Caco-2 (cell line): ENCODE results near the gene LIME1. TPM values are rescaled to one million over a fixed set of nuclear protein-coding genes. Genes with fewer than 3 reads are reported as not detected.

Source experiments
- BruUV-seq: library from RNA; stranded (reverse); fragments of 400-500 nt; replicated peaks from 2 replicates; lab custom pipeline; 2021; lab: Mats Ljungman, UMichigan
- CTCF ChIA-PET: fragments of 300-600 bp; sonication (Branson Sonifier 250); formaldehyde crosslinking; loops from one replicate; lab custom pipeline; 2022; ENCODE audit warnings: antibody characterized with exemption; lab: Charles Lee
- POLR2A ChIA-PET: fragments of 300-600 bp; sonication (Branson Sonifier 250); formaldehyde crosslinking; loops from one replicate; lab custom pipeline; 2022; ENCODE audit warnings: antibody characterized with exemption; lab: Charles Lee
- DNase-seq, 2 experiments: peaks; one replicate each; pipeline versions ENCODE4 v3.0.0 to v3.0.0-alpha.2; 2020 to 2022
- H3K27me3 ChIP-seq: replicated peaks from 2 replicates; pipeline ENCODE4 v1.6.0; 2011; ENCODE audit warnings: low read length; ENCODE audit not compliant: control insufficient read depth, insufficient read depth
- H3K36me3 ChIP-seq: 2 replicates; pipeline ENCODE4 v1.5.1; 2011; ENCODE audit warnings: low read length; ENCODE audit not compliant: control insufficient read depth, insufficient read depth
- H3K4me1 ChIP-seq: fragments of 250-450 bp; sonication (Bioruptor Pico); 2 replicates; pipeline ENCODE4 v1.5.1; 2020; ENCODE audit warnings: mild to moderate bottlenecking
- H3K4me3 ChIP-seq: 2 replicates; pipeline ENCODE4 v1.5.1; 2011; ENCODE audit warnings: low read depth, mild to moderate bottlenecking, control low read depth, low read length
- H3K9me3 ChIP-seq: fragments of 250-450 bp; sonication (Bioruptor Pico); 2 replicates; pipeline ENCODE4 v1.5.1; 2020; ENCODE audit warnings: mild to moderate bottlenecking, moderate library complexity
- H3K27ac Mint-ChIP-seq: one replicate; pipeline ENCODE4 v1.8.0; 2022; ENCODE audit warnings: mixed read lengths; ENCODE audit not compliant: unreplicated experiment
- H3K27me3 Mint-ChIP-seq: one replicate; pipeline ENCODE4 v1.8.0; 2022; ENCODE audit warnings: mixed read lengths; ENCODE audit not compliant: insufficient read depth, unreplicated experiment
- H3K36me3 Mint-ChIP-seq: one replicate; pipeline ENCODE4 v1.8.0; 2022; ENCODE audit warnings: mild to moderate bottlenecking, mixed read lengths; ENCODE audit not compliant: insufficient read depth, unreplicated experiment
- H3K4me1 Mint-ChIP-seq: one replicate; pipeline ENCODE4 v1.8.0; 2022; ENCODE audit warnings: low read depth, mixed read lengths; ENCODE audit not compliant: unreplicated experiment
- H3K4me3 Mint-ChIP-seq: one replicate; pipeline ENCODE4 v1.8.0; 2022; ENCODE audit warnings: mild to moderate bottlenecking, moderate library complexity, mixed read lengths; ENCODE audit not compliant: unreplicated experiment
- H3K9me3 Mint-ChIP-seq: one replicate; pipeline ENCODE4 v1.8.0; 2022; ENCODE audit warnings: mixed read lengths; ENCODE audit not compliant: unreplicated experiment
- CTCF ChIP-seq, 2 experiments: fragments of 200-600 bp in 1 of 2; IDR thresholded peaks; 1 replicate in 1 of 2; 2 replicates in 1 of 2; pipeline versions ENCODE4 v1.5.1 to v1.8.0; 2011 to 2022; ENCODE audit warnings: antibody characterized with exemption in 1 of 2, control low read depth in 1 of 2, inconsistent platforms in 1 of 2, low read depth in 1 of 2, low read length in 1 of 2, mild to moderate bottlenecking in 1 of 2, moderate library complexity in 1 of 2; ENCODE audit not compliant: insufficient read depth in 1 of 2, severe bottlenecking in 1 of 2, unreplicated experiment in 1 of 2
- intact Hi-C: fragments of 100-400 bp; cut with micrococcal nuclease; formaldehyde crosslinking; loops from one replicate; pipeline ENCODE4 v1.10.0; 2022; ENCODE audit not compliant: unreplicated experiment
- total RNA-seq: library from RNA; stranded (reverse); gene quantifications from 2 replicates; pipeline ENCODE4 v1.2.3, GENCODE V29; 2022

Gene LIME1
- total RNA-seq, 1 experiment from 2014 or later, result 18.8 TPM

GRCh38 chr20:63753381-63753780 lies 16.9 kb downstream of the LIME1 start:
- DNase-seq, result no peak
- no peaks in the 10 kb centered on the region for H3K9me3 Mint-ChIP-seq
- H3K9me3 ChIP-seq, result no peaks in the 10 kb centered on the region
- no peaks in the 10 kb centered on the region for H3K36me3 ChIP-seq
- ChIA-PET POLR2A (no interaction called here), CTCF (interaction anchor here (0.5 to 1.5 kb wide), 2 partner anchors 13 to 14 kb away, joined by 5 to 6 read pairs; no protein-coding TSS in a partner anchor)
- no peaks in the 10 kb centered on the region for H3K27me3 Mint-ChIP-seq
- no peak overlapping the region for H3K4me3 Mint-ChIP-seq
- TF ChIP-seq CTCF (IDR thresholded peaks at IDR 0.05; ENCODE audit: insufficient read depth in 1 of 2, low read depth in 1 of 2, low read length in 1 of 2, severe bottlenecking in 1 of 2, unreplicated experiment in 1 of 2), result no peak
- no peaks in the 10 kb centered on the region for H3K36me3 Mint-ChIP-seq
- H3K4me3 ChIP-seq, result no peak overlapping the region
- no peaks in the 10 kb centered on the region for H3K4me1 Mint-ChIP-seq
- H3K4me1 ChIP-seq, result no peaks in the 10 kb centered on the region; the same call in 1 of the 2 replicates
- H3K27ac Mint-ChIP-seq, result no peak overlapping the region
- no peaks in the 10 kb centered on the region for H3K27me3 ChIP-seq
- intact Hi-C loops, result no loop called here
- BruUV-seq, result no TSS peak

- Mint-ChIP-seq H3K9me3 (no peaks in the 10 kb centered on the region), H3K4me1 (no peaks in the 10 kb centered on the region), H3K27ac (no peak overlapping the region), H3K4me3 (no peak overlapping the region), H3K36me3 (no peaks in the 10 kb centered on the region), H3K27me3 (no peaks in the 10 kb centered on the region)
- no peaks in the 10 kb centered on the region for H3K36me3 ChIP-seq
- H3K27me3 ChIP-seq, result no peaks in the 10 kb centered on the region
- no TSS peak for BruUV-seq
- TF ChIP-seq CTCF (IDR thresholded peaks at IDR 0.05; ENCODE audit: insufficient read depth in 1 of 2, low read depth in 1 of 2, low read length in 1 of 2, severe bottlenecking in 1 of 2, unreplicated experiment in 1 of 2), result no peak
- H3K4me1 ChIP-seq, result no peaks in the 10 kb centered on the region; the same call in 1 of the 2 replicates
- ChIA-PET POLR2A (no interaction called here), CTCF (interaction anchor here (0.5 to 1.5 kb wide), 2 partner anchors 13 to 15 kb away, joined by 5 to 6 read pairs; no protein-coding TSS in a partner anchor)
- intact Hi-C loops, result no loop called here
- H3K9me3 ChIP-seq, result peaks cover 2% of the 10 kb centered on the region; the same call in 1 of the 2 replicates
- no peak overlapping the region for H3K4me3 ChIP-seq
- peak in 1 of 2 experiments; percentile 57 for DNase-seq
Observed at GRCh38 chr20:63754008-63754407, 17.5 kb downstream of the LIME1 start.

GRCh38 chr20:63755933-63756647 lies 19.6 kb downstream of the LIME1 start:
- Histone ChIP-seq H3K9me3 (peaks cover 4% of the 10 kb centered on the region; the same call in 1 of the 2 replicates), H3K4me1 (no peaks in the 10 kb centered on the region; the same call in 1 of the 2 replicates), H3K27me3 (no peaks in the 10 kb centered on the region), H3K36me3 (no peaks in the 10 kb centered on the region), H3K4me3 (no peak overlapping the region)
- H3K27ac Mint-ChIP-seq, result peak overlapping the region; percentile 43
- ChIA-PET POLR2A (no interaction called here), CTCF (no interaction called here)
- intact Hi-C loops, result no loop called here
- no peaks in the 10 kb centered on the region for H3K36me3 Mint-ChIP-seq
- no peaks in the 10 kb centered on the region for H3K9me3 Mint-ChIP-seq
- H3K4me3 Mint-ChIP-seq, result no peak overlapping the region
- TF ChIP-seq CTCF (IDR thresholded peaks at IDR 0.05; ENCODE audit: insufficient read depth in 1 of 2, low read depth in 1 of 2, low read length in 1 of 2, severe bottlenecking in 1 of 2, unreplicated experiment in 1 of 2), result no peak
- no peak for DNase-seq
- no peaks in the 10 kb centered on the region for H3K4me1 Mint-ChIP-seq
- no peaks in the 10 kb centered on the region for H3K27me3 Mint-ChIP-seq
- no TSS peak for BruUV-seq
